ENCODE data around the gene COL6A3. TPM values are rescaled to one million over a fixed set of nuclear protein-coding genes. Genes with fewer than 3 reads are reported as not detected.

COL6A3 gene
- total and polyA plus RNA-seq, 9 of the 15 experiments (the other 6 are each of a cell fraction or from before 2014, with no cell fraction given), result 0.07 to 4.1 (median 1.5) TPM

DNA sequence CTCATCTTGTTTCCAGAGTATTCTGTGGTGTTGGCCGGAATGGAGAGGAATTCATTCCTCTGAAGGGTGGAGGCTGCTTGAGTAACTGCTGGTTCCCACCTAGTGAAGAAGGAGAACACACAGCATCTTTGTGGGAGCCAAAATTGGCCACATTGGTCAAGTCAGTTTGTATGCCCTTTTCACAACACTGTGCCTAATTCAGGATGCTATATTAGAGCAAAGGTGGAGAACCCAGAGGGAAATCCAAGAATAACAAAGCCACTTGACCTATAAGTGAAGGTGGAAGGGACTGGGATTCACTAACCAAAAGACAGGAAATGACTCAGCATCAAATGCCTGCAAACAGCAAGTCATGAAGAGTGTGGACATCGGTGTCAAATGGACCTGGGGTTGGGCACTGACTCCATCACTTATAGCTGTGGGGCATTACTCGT is 45.8 kb upstream of the COL6A3 start (continued):
- no peak for TF ChIP-seq NRF1 (conservative IDR thresholded peaks at IDR 0.05 in 1 of 2, IDR thresholded peaks at IDR 0.05 in 1 of 2)
- TF ChIP-seq ZNF75A (CRISPR knock-in tag; IDR thresholded peaks at IDR 0.05), result no peak
- TF ChIP-seq MAFK (IDR thresholded peaks at IDR 0.05; ENCODE audit: low read length), result peak; percentile 52; the same call in 1 of the 2 replicates
- TF ChIP-seq TAF7 (tag; IDR thresholded peaks at IDR 0.05), result no peak
- TF ChIP-seq POLR2H (tag; IDR thresholded peaks at IDR 0.05; ENCODE audit: low read depth), result 0 out of 2 replicates have a peak, but pooled peaks have one; percentile 37
- TF ChIP-seq CTBP1 (IDR thresholded peaks at IDR 0.05; ENCODE audit: borderline replicate concordance), result 0 out of 2 replicates have a peak, but pooled peaks have one; percentile 22
- no peak for TF ChIP-seq SMARCA4 (IDR thresholded peaks at IDR 0.05)
- TF ChIP-seq NFYB (IDR thresholded peaks at IDR 0.05; ENCODE audit: extremely low read depth, insufficient read length), result no peak
- TF ChIP-seq ESRRA (IDR thresholded peaks at IDR 0.05; ENCODE audit: borderline replicate concordance, low read depth), result no peak
- TF ChIP-seq MAFF (IDR thresholded peaks at IDR 0.05; ENCODE audit: low read length), result peak; percentile 37; the same call in 1 of the 2 replicates
- TF ChIP-seq CREB5 (CRISPR knock-in tag; IDR thresholded peaks at IDR 0.05), result no peak
- TF ChIP-seq, protein P1, sequence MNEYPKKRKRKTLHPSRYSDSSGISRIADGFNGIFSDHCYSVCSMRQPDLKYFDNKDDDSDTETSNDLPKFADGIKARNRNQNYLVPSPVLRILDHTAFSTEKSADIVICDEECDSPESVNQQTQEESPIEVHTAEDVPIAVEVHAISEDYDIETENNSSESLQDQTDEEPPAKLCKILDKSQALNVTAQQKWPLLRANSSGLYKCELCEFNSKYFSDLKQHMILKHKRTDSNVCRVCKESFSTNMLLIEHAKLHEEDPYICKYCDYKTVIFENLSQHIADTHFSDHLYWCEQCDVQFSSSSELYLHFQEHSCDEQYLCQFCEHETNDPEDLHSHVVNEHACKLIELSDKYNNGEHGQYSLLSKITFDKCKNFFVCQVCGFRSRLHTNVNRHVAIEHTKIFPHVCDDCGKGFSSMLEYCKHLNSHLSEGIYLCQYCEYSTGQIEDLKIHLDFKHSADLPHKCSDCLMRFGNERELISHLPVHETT (CRISPR knock-in tag; conservative IDR thresholded peaks at IDR 0.05 in 1 of 2, IDR thresholded peaks at IDR 0.05 in 1 of 2), result no peak
- no peak for TF ChIP-seq ZNF24 (IDR thresholded peaks at IDR 0.05)
- TF ChIP-seq MTA2 (IDR thresholded peaks at IDR 0.05; ENCODE audit: low read depth), result no peak
- TF ChIP-seq ELF2 (CRISPR knock-in tag; IDR thresholded peaks at IDR 0.05), result no peak
- no peak for TF ChIP-seq FOXJ2 (tag; IDR thresholded peaks at IDR 0.05)
- no peak for TF ChIP-seq ZNF165 (CRISPR knock-in tag; IDR thresholded peaks at IDR 0.05; ENCODE audit: borderline replicate concordance)
- no peak for TF ChIP-seq TRIM28 (IDR thresholded peaks at IDR 0.05)
- TF ChIP-seq ZNF133 (CRISPR knock-in tag; IDR thresholded peaks at IDR 0.05), result no peak
- no peak for TF ChIP-seq ZBTB1 (CRISPR knock-in tag; IDR thresholded peaks at IDR 0.05; ENCODE audit: borderline replicate concordance, low read depth)
- TF ChIP-seq HDAC3 (IDR thresholded peaks at IDR 0.05; ENCODE audit: borderline replicate concordance, partially characterized antibody), result no peak
- peak; percentile 65; the same call in 1 of the 2 replicates for TF ChIP-seq C11orf30 (IDR thresholded peaks at IDR 0.05; ENCODE audit: low read depth)
- no peak for TF ChIP-seq FOXK1 (CRISPR knock-in tag; IDR thresholded peaks at IDR 0.05; ENCODE audit: borderline replicate concordance)
- no peak for TF ChIP-seq PHF21A (IDR thresholded peaks at IDR 0.05; ENCODE audit: borderline replicate concordance, low read depth)
- TF ChIP-seq GATA2 (CRISPR knock-in tag; IDR thresholded peaks at IDR 0.05), result no peak
- no peak for TF ChIP-seq GATAD2B (IDR thresholded peaks at IDR 0.05; ENCODE audit: borderline replicate concordance)
- TF ChIP-seq ZNF134 (CRISPR knock-in tag; conservative IDR thresholded peaks at IDR 0.05), result no peak
- TF ChIP-seq ZNF395 (CRISPR knock-in tag; IDR thresholded peaks at IDR 0.05), result peak; percentile 64; the same call in 1 of the 2 replicates
- no peak for TF ChIP-seq ETS2 (tag; IDR thresholded peaks at IDR 0.05; ENCODE audit: borderline replicate concordance, poor library complexity, severe bottlenecking)

Measured in K562 (cell line).